GM21619 (cell line): ENCODE data around the gene ZNF624.
"Not testable (repeated sequence)": the region's sequence is repeated elsewhere in the genome, so short reads cannot be mapped to it uniquely, and the experiment has no call there.

Source experiments
- ATAC-seq: cut with Tn5 transposase; IDR thresholded peaks from one replicate; pipeline ENCODE4 v1.9.1; 2021; ENCODE audit not compliant: unreplicated experiment

ZNF624 gene

GRCh38 chr17:16653367-16654041 is at the start of gene ZNF624:
Gene ZNF624 (minus strand): TSS chr17:16653850.
- ATAC-seq = peak; percentile 90

GRCh38 chr17:16697603-16698002 is 44.0 kb upstream of the ZNF624 start:
- ATAC-seq = not testable (repeated sequence)

GRCh38 chr17:16690447-16690846 is 36.8 kb upstream of the ZNF624 start:
- not testable (repeated sequence) for ATAC-seq

GRCh38 chr17:16689731-16690281 is 36.2 kb upstream of the ZNF624 start, which contains the start of gene CCDC144A:
Gene CCDC144A (plus strand): TSS chr17:16690241. CDS start chr17:16690401, 160 bp downstream.
- not testable (repeated sequence) for ATAC-seq

GRCh38 chr17:16687151-16687550 is 33.5 kb upstream of the ZNF624 start:
- ATAC-seq = not testable (repeated sequence)

GRCh38 chr17:16686019-16686418 is 32.4 kb upstream of the ZNF624 start:
- not testable (repeated sequence) for ATAC-seq

- not testable (repeated sequence) for ATAC-seq
Observed at GRCh38 chr17:16683290-16684138, 29.9 kb upstream of the ZNF624 start.

GRCh38 chr17:16676676-16677268 is 23.1 kb upstream of the ZNF624 start:
- no peak for ATAC-seq

- not testable (repeated sequence) for ATAC-seq
Observed at GRCh38 chr17:16666907-16667636, 13.4 kb upstream of the ZNF624 start.

GRCh38 chr17:16666553-16666906 is 12.9 kb upstream of the ZNF624 start:
- not testable (repeated sequence) for ATAC-seq

- no peak for ATAC-seq
Observed at GRCh38 chr17:16662936-16663335, 9.3 kb upstream of the ZNF624 start.

- ATAC-seq = no peak
Observed at GRCh38 chr17:16661217-16661616, 7.6 kb upstream of the ZNF624 start.

- no peak for ATAC-seq
Observed at GRCh38 chr17:16652847-16653366, 743 bp downstream of the ZNF624 start.

- no peak for ATAC-seq
Observed at GRCh38 chr17:16652252-16652651, 1.4 kb downstream of the ZNF624 start.

- ATAC-seq = no peak
Observed at GRCh38 chr17:16649585-16649984, 4.1 kb downstream of the ZNF624 start.

GRCh38 chr17:16639438-16639837 is 14.2 kb downstream of the ZNF624 start:
- no peak for ATAC-seq

GRCh38 chr17:16623282-16623681 is 30.4 kb downstream of the ZNF624 start:
- no peak for ATAC-seq

- no peak for ATAC-seq
Observed at GRCh38 chr17:16622540-16623277, 30.9 kb downstream of the ZNF624 start.

GRCh38 chr17:16617481-16618060 is 36.1 kb downstream of the ZNF624 start:
- ATAC-seq = no peak
